ENCODE measurements around the gene PKD1L1. TPM values are rescaled to one million over a fixed set of nuclear protein-coding genes. Genes with fewer than 3 reads are reported as not detected.

The PKD1L1 gene
- total RNA-seq, 1 donor from 2014 or later: 0.17 TPM

DNA sequence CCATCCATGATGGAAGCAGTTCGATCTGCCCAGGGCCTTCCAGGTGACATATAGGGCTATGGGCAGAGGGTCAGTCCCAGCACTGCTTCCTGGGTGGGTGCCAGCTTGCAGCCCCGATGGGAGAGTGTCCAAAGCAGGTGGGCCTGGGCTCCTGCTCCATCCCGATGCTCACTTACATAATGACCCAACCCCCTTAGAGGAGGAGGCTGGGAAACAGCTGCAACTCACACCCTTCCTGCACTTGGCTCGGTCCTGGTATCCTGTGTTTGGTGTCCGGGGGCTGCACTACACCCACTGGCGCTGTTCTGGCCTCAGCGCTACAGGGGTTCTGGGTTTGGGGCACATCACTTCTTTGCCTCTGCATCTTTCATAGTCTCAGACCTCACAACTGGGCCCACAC lies 58.5 kb downstream of the PKD1L1 start:
- no peaks in the 10 kb centered on the region for H3K9me3 Mint-ChIP-seq
- DNase-seq (ENCODE audit: extremely low spot score, unreplicated experiment): no peak
- TF ChIP-seq, protein P1, sequence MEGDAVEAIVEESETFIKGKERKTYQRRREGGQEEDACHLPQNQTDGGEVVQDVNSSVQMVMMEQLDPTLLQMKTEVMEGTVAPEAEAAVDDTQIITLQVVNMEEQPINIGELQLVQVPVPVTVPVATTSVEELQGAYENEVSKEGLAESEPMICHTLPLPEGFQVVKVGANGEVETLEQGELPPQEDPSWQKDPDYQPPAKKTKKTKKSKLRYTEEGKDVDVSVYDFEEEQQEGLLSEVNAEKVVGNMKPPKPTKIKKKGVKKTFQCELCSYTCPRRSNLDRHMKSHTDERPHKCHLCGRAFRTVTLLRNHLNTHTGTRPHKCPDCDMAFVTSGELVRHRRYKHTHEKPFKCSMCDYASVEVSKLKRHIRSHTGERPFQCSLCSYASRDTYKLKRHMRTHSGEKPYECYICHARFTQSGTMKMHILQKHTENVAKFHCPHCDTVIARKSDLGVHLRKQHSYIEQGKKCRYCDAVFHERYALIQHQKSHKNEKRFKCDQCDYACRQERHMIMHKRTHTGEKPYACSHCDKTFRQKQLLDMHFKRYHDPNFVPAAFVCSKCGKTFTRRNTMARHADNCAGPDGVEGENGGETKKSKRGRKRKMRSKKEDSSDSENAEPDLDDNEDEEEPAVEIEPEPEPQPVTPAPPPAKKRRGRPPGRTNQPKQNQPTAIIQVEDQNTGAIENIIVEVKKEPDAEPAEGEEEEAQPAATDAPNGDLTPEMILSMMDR (conservative IDR thresholded peaks at IDR 0.05): no peak
- no peak overlapping the region for H3K4me3 Mint-ChIP-seq
- no peak overlapping the region for H3K27ac Mint-ChIP-seq
- H3K27me3 Mint-ChIP-seq: peaks cover 5% of the 10 kb centered on the region
- peaks cover 12% of the 10 kb centered on the region for H3K4me1 Mint-ChIP-seq (ENCODE audit: unreplicated experiment)
- no peaks in the 10 kb centered on the region for H3K36me3 Mint-ChIP-seq

DNA sequence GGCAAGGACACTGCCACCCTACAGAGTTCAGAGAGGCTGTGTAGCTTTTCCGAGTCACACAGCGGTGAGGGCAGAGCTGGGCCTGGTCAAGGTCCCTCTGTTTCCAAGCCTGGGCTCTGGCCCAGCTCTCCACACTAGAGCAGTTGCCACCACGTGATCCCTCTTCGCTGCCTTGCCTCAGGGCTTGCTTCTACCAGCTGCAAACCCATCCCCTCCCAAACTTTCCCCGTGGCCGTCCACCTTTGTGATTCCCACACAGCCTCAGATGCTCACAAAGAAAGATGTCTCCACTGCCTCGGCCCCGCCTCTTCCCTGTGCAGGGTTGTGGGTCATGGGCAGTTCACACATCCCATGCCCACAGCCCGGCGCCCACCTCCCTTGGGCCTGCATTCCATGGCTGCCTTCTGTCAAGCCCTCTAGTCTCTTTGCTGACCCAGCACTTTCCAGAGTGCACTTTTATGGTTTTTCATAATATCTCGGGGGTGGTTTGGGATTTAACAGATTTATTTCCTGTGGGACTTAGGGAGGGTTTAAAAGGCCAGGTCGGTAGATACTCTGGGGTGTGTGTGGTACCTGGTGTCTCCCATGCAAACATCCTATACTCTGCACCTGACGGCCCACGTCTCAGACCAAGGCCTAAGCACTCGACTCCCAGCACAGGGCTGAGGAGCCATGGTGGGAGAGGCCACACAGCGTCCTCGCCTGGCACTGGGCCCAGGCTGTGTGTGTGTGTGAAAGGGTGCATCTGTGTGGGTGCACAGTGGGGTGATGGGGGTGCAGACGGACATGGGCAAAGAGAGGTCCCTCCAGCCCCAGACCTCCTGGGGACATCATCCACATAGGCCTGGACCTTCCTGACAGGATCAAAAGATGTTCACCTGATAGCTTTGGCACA lies 59.6 kb downstream of the PKD1L1 start:
- TF ChIP-seq, protein P1 (conservative IDR thresholded peaks at IDR 0.05): no peak
- Mint-ChIP-seq H3K36me3 (no peaks in the 10 kb centered on the region), H3K27ac (no peak overlapping the region), H3K4me3 (no peak overlapping the region), H3K4me1 (ENCODE audit: unreplicated experiment) (peaks cover 12% of the 10 kb centered on the region), H3K27me3 (peaks cover 5% of the 10 kb centered on the region), H3K9me3 (no peaks in the 10 kb centered on the region)
- no peak for DNase-seq (ENCODE audit: extremely low spot score, unreplicated experiment)

DNA sequence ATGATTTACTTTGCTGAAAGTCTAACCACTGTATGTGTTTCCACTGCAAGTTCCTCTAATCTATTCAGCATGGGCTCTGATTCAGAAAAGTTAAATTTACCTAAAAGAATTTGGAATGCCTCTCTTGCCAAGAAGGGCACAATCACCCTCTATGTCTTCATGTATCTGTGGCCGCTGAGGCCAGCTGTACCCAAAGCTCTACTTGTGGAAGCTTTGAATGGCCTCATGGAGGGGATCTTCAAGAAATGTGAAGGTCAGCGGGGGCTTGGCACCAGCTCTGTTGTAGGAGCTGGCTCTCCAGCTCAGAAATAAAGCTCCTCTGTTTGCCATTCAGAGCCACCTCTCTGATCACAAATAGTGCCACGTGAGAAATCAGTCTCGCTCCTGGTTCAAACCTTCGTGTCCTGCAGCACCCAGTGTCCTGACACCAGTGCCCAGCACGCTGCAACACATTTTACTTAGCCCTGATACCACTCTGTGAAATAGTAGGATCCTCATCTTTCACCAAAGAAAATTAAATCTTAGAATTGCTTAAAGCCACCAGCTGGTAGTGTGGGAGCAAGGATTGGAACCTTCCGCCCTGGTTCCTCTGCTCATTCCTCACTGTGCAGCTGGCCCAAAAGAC lies 61.1 kb downstream of the PKD1L1 start:
- DNase-seq (ENCODE audit: extremely low spot score, unreplicated experiment): no peak
- Mint-ChIP-seq H3K27me3 (peaks cover 5% of the 10 kb centered on the region), H3K4me1 (ENCODE audit: unreplicated experiment) (peaks cover 12% of the 10 kb centered on the region), H3K27ac (no peak overlapping the region), H3K9me3 (no peaks in the 10 kb centered on the region), H3K4me3 (no peak overlapping the region), H3K36me3 (no peaks in the 10 kb centered on the region)
- TF ChIP-seq, protein P1 (conservative IDR thresholded peaks at IDR 0.05): no peak

DNA sequence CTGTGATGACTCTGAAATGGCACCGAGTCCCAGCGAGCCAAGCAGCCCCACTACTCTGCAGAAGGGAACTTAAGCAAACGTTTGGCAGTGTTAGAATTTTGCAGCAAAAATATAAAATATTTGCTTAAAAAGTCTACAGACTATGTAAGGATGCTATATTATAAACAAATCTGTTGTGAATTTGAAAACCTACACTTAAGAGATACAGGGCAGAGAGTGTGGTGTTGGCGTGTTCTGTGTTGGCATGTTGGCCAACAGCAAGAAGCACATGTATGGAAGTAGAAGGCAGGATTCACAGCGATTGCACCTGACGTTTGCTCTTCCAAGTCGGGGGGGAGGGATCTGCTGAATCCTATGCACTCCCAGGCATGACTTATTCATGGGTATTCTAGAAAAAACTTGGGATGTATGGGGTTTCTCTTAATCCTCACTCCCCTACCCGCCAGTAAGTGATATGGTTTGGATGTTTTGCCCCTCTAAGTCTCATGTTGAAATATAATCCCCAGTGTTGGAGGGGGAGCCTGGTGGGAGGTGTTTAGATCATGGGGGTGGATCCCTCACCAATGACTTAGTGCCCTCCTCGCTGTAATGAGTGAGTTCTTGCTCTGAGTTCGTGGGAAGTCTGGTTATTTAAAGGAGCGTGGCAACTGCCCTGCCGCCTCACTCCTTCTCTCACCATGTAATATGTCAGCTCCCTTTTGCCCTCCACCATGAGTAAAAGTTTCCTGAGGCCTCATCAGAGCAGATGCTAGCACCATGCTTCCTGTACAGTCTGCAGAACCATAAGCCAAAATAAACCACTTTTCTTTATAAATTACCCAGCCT lies 62.1 kb downstream of the PKD1L1 start:
- Mint-ChIP-seq H3K36me3 (no peaks in the 10 kb centered on the region), H3K27ac (no peak overlapping the region), H3K4me3 (no peak overlapping the region), H3K27me3 (peaks cover 11% of the 10 kb centered on the region), H3K4me1 (ENCODE audit: unreplicated experiment) (peaks cover 12% of the 10 kb centered on the region), H3K9me3 (no peaks in the 10 kb centered on the region)
- no peak for DNase-seq (ENCODE audit: extremely low spot score, unreplicated experiment)
- TF ChIP-seq, protein P1 (conservative IDR thresholded peaks at IDR 0.05): no peak

DNA sequence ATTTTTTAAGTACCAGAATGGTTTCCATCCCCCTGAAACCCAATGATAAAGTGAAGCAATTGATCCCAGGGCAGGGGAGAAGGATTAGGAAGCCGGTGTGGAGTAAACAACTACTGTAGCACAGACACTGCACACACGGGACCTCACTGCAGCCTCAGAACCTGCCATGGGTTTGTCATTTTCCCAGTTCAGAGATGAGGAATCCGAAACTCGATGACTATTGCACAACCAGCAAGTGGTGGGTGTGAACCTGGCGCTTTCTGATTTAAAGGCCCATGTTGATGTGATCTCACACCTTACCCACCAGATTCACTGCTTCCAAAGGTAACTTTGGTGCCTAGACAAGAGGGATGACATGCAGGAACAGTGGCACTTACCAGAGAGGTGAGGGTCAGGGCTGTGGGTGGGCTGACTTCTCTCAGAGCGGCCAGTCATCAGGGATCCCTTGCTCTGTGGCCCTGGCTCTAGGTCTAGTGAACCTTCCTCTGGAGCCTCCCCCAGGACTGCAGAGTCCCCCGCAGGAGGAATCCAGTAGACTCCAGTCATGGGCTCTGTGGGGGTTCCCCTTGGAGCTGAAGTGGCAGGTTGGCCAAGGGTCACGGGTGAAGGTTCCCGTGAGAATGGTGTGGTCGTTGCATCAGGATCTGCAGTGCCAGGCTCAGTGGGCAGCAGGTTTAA lies 62.8 kb downstream of the PKD1L1 start:
- H3K4me1 Mint-ChIP-seq (ENCODE audit: unreplicated experiment): peaks cover 8% of the 10 kb centered on the region
- no peaks in the 10 kb centered on the region for H3K9me3 Mint-ChIP-seq
- no peaks in the 10 kb centered on the region for H3K36me3 Mint-ChIP-seq
- H3K27me3 Mint-ChIP-seq: peaks cover 9% of the 10 kb centered on the region
- H3K4me3 Mint-ChIP-seq: no peak overlapping the region
- H3K27ac Mint-ChIP-seq: no peak overlapping the region
- TF ChIP-seq, protein P1 (conservative IDR thresholded peaks at IDR 0.05): no peak
- no peak for DNase-seq (ENCODE audit: extremely low spot score, unreplicated experiment)

All from type B pancreatic cell (in vitro differentiated cells).